H1 (cell line): ENCODE results near the gene SEC14L6. TPM values are rescaled to one million over a fixed set of nuclear protein-coding genes. Genes with fewer than 3 reads are reported as not detected.

Experiments used
- KDM1A ChIP-seq: fragments of 200-600, 300-600 bp; sonication (generic); IDR thresholded peaks from 2 replicates; pipeline ENCODE4 v1.7.1; 2016; ENCODE audit warnings: mild to moderate bottlenecking, low read length, borderline replicate concordance
- NRF1 ChIP-seq: IDR thresholded peaks from 2 replicates; pipeline ENCODE4 v1.6.1; 2011; ENCODE audit warnings: mild to moderate bottlenecking, low read depth, low read length, improper control_type of control experiment
- SAP30 ChIP-seq: fragments of 300-600 bp; sonication (generic); IDR thresholded peaks from 2 replicates; pipeline ENCODE4 v1.7.1; 2012; ENCODE audit warnings: low read length, moderate library complexity, mild to moderate bottlenecking, inconsistent platforms; ENCODE audit not compliant: insufficient read depth, insufficient replicate concordance
- polyA plus RNA-seq, 7 experiments: library from polyadenylated mRNA; depleted of rRNA in 3 of 7; stranded (reverse) in 5 of 7; unstranded in 2 of 7; fragments of >200 nt in 5 of 7; fragments of 200-250 nt in 2 of 7; gene quantifications; 1 replicate in 5 of 7; 2 replicates in 1 of 7; 4 replicates in 1 of 7; pipeline versions ENCODE4 v1.2.1 to v1.2.3, GENCODE V29; 2011 to 2013; ENCODE audit warnings: missing spikeins in 2 of 7, mixed read lengths in 2 of 7
- total RNA-seq: library from RNA; stranded (reverse); fragmentation: NEBNext Ultra II Directional; extraction: Animal tissue kit (Norgen Biotek cat#: 25700); gene quantifications from 2 replicates; pipeline ENCODE4 v1.2.1, GENCODE V29; 2021

Gene SEC14L6
- total and polyA plus RNA-seq, 2 of the 8 experiments (the other 6 are each of a cell fraction or from before 2014, with no cell fraction given), result 0.63 to 2.1 TPM

DNA sequence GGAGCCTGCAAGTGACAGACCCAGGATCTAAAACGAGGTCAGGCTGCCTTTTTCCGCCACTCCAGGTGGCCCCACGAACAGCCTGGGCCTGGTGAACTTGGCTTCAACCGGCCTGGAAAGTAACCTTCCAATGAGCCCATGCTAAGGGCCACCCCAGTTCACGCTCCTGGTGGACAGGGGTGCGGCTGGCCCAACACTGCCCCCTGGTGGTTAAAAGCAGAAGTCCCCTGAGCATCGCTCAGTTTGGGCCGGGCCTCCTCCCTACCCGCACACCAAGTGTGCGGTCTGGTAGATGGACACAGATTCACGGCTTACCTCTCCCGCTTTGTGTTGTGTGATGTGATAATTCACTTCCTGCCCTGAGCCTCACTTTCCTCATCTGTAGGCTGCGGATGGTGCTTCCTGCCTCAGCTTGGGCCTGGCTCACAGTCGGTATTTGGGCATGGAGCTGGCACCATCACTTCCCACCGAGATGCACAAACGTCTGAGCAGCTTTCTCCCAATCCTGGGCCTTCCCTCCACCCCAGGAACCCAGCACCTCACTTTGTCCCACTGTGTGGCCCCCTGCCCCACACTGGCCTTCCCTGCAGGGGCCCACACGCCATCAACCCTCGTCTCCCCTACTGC, 61.1 kb downstream of the SEC14L6 start (continued):
- TF ChIP-seq SAP30 (no peak), KDM1A (no peak), NRF1 (no peak)
